BLaER1 (cell line): Measurements from ENCODE around the gene GHRHR.

Experiments used
- H3K27ac ChIP-seq: shearing (Covaris generic); formaldehyde crosslinking; 2 replicates; pipeline ENCODE4 v1.8.1; 2022
- H3K27me3 ChIP-seq: shearing (Covaris generic); formaldehyde crosslinking; 2 replicates; pipeline ENCODE4 v1.8.1; 2022
- H3K36me3 ChIP-seq: shearing (Covaris generic); formaldehyde crosslinking; 2 replicates; pipeline ENCODE4 v1.8.1; 2022
- H3K4me1 ChIP-seq: shearing (Covaris generic); formaldehyde crosslinking; 2 replicates; pipeline ENCODE4 v1.8.1; 2022
- H3K4me2 ChIP-seq: shearing (Covaris generic); formaldehyde crosslinking; 2 replicates; pipeline ENCODE4 v1.8.1; 2022
- H3K4me3 ChIP-seq: shearing (Covaris generic); formaldehyde crosslinking; 2 replicates; pipeline ENCODE4 v1.8.1; 2022
- H3K9ac ChIP-seq: shearing (Covaris generic); formaldehyde crosslinking; 2 replicates; pipeline ENCODE4 v1.8.1; 2022
- H3K9me3 ChIP-seq: shearing (Covaris generic); formaldehyde crosslinking; 2 replicates; pipeline ENCODE4 v1.8.1; 2022
- H4K20me1 ChIP-seq: shearing (Covaris generic); formaldehyde crosslinking; 2 replicates; pipeline ENCODE4 v1.8.1; 2022
- Cebpa-rat ChIP-seq: shearing (Covaris generic); IDR thresholded peaks from 2 replicates; pipeline ENCODE4 v1.8.1; 2022

The GHRHR gene

DNA sequence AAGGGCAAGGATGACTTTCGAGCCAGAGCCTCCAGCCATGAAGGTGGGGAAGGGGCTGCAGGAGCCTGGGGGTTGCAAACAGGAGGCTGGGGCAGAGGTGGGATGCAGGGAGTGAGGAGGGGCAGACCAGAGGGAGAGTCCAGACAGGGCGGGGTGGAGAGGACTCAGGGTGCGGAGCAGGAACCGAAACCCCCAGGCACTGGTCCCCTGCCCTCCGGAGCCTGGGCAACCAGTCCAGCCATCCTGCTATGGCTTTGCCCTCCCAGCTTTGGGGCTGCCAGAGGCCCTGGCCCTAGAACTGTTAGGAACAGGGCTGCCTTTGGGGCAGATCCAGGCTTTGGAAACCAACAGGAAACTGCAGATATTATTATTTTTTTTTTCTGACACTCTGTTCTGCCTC is 24.2 kb downstream of the GHRHR start:
- Histone ChIP-seq H3K4me1 (0 out of 2 replicates have a peak, but pooled peaks cover 4% of the 10 kb centered on the region), H3K9ac (no peak overlapping the region), H3K9me3 (no peaks in the 10 kb centered on the region), H3K4me3 (no peak overlapping the region), H4K20me1 (no peaks in the 10 kb centered on the region), H3K36me3 (no peaks in the 10 kb centered on the region), H3K27ac (no peak overlapping the region), H3K27me3 (0 out of 2 replicates have a peak, but pooled peaks cover 2% of the 10 kb centered on the region), H3K4me2 (no peak overlapping the region)
- no peak for TF ChIP-seq Cebpa-rat

DNA sequence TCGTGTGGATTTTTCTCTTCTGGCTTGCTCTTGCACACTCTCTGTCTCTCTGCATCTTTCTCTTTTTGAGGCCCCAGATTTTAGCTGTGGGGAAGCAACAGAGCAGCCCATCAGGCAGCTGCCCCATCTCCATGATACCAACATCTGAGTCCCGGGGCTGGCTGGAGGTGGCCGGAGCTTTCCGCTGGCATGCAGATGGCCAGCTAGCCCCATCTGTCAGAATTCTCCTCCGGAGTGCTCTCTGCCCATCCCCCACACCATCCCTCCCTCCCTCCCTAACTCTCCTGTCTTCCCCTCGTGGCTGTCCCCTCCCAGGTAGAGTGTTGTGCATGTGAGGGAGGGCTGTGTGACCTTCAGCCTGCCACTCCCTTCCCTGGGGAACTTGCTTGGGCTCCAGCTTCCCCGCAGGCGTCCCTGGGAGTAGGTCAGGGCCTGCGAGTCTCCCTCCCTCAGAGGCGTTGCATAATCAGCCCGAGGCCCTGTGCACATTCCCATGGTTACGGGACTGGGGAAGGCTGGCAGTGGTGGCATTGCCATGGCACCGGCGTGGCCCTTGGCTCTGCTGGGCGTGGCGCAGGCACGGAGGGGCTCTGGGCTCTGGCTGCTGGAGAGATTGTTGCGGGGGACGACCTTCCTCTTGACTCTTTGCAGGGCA is 24.7 kb downstream of the GHRHR start:
- no peaks in the 10 kb centered on the region for H4K20me1 ChIP-seq
- H3K36me3 ChIP-seq = no peaks in the 10 kb centered on the region
- no peak overlapping the region for H3K4me2 ChIP-seq
- H3K4me3 ChIP-seq = no peak overlapping the region
- H3K4me1 ChIP-seq = 0 out of 2 replicates have a peak, but pooled peaks cover 4% of the 10 kb centered on the region
- no peak overlapping the region for H3K27ac ChIP-seq
- no peak for TF ChIP-seq Cebpa-rat
- H3K27me3 ChIP-seq = 0 out of 2 replicates have a peak, but pooled peaks cover 2% of the 10 kb centered on the region
- H3K9me3 ChIP-seq = peaks cover 2% of the 10 kb centered on the region; the same call in 1 of the 2 replicates
- no peak overlapping the region for H3K9ac ChIP-seq

DNA sequence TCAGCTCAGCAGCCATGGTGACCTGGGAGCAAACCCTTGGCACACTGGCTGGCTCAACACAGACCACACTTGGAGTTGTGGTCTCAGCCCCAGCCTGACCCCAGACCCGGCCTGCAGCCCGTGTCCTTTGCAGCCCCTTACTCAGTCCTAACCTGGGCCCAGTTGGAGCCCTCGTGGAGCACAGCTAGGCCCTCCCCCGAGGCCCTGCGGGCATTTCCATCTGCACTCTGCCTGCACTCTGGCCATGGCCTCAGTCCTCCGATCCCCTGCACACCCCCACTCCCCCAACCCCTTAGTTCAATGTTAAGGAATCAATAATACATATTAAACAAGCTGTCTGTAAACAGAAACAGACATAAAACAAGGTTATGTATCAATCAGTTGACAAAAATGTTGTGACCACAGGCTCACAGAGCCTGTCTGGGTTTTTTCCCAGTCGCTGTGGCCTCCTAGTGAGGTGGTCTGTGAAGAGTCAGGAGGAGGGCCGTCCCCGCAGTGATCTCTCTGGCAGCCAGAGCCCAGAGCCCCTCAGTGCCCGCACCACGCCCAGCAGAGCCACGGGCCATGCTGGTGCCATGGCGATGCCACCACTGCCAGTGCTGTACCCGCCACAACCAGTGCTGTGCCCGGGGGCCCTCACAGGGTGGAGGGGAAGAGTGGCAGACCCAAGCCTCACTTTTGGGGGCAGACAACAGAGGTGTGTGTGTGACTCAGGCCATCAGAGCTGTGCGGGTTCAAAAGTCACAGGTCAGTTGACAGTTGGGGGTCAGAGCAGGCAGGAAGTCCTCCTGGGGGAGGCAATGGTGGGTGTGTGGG is 25.5 kb downstream of the GHRHR start:
- Histone ChIP-seq H3K9ac (no peak overlapping the region), H3K36me3 (no peaks in the 10 kb centered on the region), H3K4me1 (0 out of 2 replicates have a peak, but pooled peaks cover 3% of the 10 kb centered on the region), H3K27ac (no peak overlapping the region), H4K20me1 (no peaks in the 10 kb centered on the region), H3K27me3 (0 out of 2 replicates have a peak, but pooled peaks cover 2% of the 10 kb centered on the region), H3K4me2 (no peak overlapping the region), H3K9me3 (peaks cover 9% of the 10 kb centered on the region), H3K4me3 (no peak overlapping the region)
- TF ChIP-seq Cebpa-rat = no peak

DNA sequence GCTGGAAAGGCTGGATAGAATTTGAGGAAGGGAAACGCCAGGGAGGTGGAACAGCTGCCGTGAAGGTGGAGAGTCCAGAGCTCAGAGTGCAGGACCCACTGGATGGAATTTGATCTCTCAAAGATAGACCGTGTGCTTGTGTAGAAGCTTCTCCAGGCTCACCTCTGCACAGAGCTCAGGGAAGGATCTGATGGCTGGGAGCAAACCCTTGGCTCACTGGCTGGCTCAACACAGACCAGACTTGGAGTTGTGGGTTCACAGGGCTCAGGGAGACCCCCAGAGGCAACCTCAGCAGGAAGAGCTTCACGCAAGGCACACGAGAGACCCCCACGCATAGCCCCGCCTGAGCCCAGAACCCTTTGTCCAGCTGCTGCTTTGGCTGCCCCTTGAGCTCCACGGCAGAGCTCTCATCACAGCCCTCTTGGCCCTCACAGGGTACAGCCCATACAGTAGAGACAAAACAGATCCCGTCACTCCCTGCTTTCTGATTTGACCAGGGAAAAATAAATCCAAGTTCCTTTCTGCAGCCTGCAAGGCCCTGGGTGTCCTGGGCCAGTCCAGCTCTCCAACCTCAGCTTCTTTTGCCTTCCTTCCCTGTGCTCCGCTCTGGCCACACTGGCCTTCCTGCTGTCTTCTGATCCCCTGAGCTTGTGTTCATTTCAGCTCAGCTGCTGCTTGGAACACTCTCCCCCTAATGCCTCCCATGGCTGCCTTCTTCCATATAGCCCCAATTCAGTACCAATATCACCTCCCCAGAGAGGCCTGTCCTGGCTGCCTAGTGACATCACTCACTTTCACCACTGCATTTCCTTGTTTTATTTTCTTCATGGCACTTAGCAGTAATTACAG is 26.3 kb downstream of the GHRHR start:
- no peaks in the 10 kb centered on the region for H4K20me1 ChIP-seq
- peaks cover 12% of the 10 kb centered on the region for H3K9me3 ChIP-seq
- H3K27ac ChIP-seq = no peak overlapping the region
- no peaks in the 10 kb centered on the region for H3K36me3 ChIP-seq
- H3K9ac ChIP-seq = no peak overlapping the region
- TF ChIP-seq Cebpa-rat = no peak
- no peaks in the 10 kb centered on the region for H3K4me1 ChIP-seq
- no peaks in the 10 kb centered on the region for H3K27me3 ChIP-seq
- no peak overlapping the region for H3K4me3 ChIP-seq
- H3K4me2 ChIP-seq = no peak overlapping the region

DNA sequence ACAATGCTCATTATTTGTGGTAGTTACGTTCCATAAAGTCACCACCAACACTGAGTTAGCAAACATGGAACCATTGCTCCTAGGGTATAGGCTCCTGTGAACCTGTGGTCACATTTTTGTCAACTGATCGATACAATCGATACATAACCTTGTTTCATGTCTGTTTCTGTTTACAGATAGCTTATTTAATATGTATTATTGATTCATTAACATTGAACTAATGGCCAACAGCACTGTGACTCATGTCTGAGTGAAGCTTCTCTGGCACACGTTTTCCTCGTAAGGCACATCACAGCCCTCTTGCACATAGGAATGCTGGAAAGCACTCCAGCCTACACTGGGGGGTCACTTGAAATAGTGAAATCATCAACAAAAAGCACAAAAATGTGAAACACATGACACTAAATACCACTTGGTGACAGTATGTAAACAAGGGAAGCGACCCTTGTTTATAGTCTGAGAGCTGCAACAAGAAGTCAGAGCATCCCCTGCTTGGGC is 27.0 kb downstream of the GHRHR start:
- H3K27me3 ChIP-seq = no peaks in the 10 kb centered on the region
- H3K4me2 ChIP-seq = no peak overlapping the region
- H3K36me3 ChIP-seq = no peaks in the 10 kb centered on the region
- H3K4me1 ChIP-seq = no peaks in the 10 kb centered on the region
- peaks cover 12% of the 10 kb centered on the region for H3K9me3 ChIP-seq
- H3K4me3 ChIP-seq = no peak overlapping the region
- no peaks in the 10 kb centered on the region for H4K20me1 ChIP-seq
- H3K27ac ChIP-seq = no peak overlapping the region
- no peak for TF ChIP-seq Cebpa-rat
- H3K9ac ChIP-seq = no peak overlapping the region

DNA sequence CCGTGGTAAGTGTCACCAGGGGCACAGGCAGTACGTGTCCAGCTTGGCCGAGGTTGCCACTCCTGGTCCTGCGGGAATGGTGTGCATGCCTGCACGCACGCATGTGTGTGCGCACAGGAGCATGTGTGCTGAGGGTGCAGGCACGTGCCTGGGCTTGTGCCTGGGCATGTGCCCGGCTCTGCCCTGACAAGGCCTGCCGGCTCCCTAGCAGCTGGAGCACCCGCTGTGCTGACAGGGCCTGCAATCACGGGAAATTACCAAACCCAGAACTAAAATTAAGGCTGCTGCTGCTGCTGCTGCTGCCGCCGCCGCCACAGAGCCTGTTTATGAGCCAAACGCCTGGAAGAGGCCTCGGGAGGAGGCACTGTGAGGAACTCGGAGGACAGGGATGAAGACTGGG is 28.7 kb downstream of the GHRHR start:
- no peaks in the 10 kb centered on the region for H3K4me1 ChIP-seq
- H3K4me3 ChIP-seq = no peak overlapping the region
- H3K27me3 ChIP-seq = no peaks in the 10 kb centered on the region
- H3K9ac ChIP-seq = no peak overlapping the region
- H3K4me2 ChIP-seq = no peak overlapping the region
- no peak for TF ChIP-seq Cebpa-rat
- H3K36me3 ChIP-seq = no peaks in the 10 kb centered on the region
- no peak overlapping the region for H3K27ac ChIP-seq
- peaks cover 12% of the 10 kb centered on the region for H3K9me3 ChIP-seq
- H4K20me1 ChIP-seq = no peaks in the 10 kb centered on the region

DNA sequence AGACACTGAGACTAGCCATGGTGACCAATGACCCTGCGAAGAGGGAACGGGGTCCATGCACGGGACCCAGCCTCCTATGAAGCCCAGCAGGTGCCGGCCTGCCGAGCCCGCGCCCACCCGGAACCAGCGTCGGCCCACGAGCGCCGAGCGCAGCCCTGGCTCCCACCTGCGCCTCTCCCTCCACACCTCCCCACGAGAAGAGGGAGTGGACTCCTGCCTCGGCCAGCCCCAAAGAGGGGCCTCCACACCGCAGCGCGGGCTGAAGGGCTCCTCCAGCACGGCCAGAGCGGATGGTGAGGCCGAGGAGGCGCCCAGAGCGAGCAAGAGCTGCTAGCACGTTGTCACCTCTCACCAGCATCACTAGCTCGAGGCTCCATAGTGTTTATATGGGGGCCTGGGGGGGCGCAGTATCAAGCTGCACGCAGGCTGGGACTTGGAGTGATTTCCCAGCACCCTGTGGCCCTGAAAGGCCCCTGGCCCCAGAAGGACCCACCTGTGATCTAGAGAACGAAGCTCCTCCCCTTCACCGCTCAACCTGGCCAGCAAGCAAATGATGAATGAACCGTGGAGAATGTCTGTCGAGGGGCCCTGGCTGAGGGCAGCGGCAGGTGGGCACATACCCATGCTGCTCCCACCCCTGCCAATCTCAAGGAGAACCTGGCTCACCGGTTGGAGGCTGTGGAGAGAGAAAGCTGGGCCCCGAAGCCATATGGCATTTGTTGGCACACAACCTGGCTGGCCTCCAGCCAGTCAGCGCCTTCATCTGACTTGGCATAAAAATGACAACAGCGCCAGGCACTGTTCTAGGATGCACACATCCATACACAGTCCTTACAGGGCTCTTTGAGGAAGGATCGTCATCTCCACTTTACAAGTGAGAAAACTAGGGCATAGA is 30.7 kb downstream of the GHRHR start:
- Histone ChIP-seq H4K20me1 (no peaks in the 10 kb centered on the region), H3K4me3 (no peak overlapping the region), H3K27ac (no peak overlapping the region), H3K27me3 (no peaks in the 10 kb centered on the region), H3K9me3 (peaks cover 12% of the 10 kb centered on the region), H3K36me3 (no peaks in the 10 kb centered on the region), H3K4me1 (no peaks in the 10 kb centered on the region), H3K9ac (no peak overlapping the region), H3K4me2 (no peak overlapping the region)
- no peak for TF ChIP-seq Cebpa-rat

DNA sequence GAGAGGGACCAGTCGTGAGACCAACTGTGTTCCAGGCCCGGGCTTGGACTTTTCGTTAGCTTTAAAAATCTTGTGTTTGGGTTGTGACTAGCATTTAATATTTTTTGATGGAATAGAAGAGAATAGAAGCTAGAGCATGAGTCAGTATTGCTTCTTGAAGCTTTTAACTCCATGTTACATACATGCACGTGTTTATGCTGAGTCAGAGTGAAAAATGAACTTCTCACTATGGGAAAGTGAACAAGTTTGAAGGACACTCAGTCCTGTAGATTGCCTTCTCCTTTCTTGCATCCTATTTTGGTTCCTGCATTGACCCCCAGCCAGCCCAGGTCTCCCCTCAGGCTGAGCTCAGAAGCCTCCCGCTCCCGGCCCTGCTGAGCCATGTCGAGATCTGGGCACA is 31.8 kb downstream of the GHRHR start:
- Histone ChIP-seq H3K9me3 (peaks cover 12% of the 10 kb centered on the region), H3K4me3 (no peak overlapping the region), H3K4me2 (no peak overlapping the region), H3K36me3 (no peaks in the 10 kb centered on the region), H3K27me3 (no peaks in the 10 kb centered on the region), H3K9ac (no peak overlapping the region), H3K4me1 (no peaks in the 10 kb centered on the region), H4K20me1 (no peaks in the 10 kb centered on the region), H3K27ac (no peak overlapping the region)
- TF ChIP-seq Cebpa-rat = no peak

DNA sequence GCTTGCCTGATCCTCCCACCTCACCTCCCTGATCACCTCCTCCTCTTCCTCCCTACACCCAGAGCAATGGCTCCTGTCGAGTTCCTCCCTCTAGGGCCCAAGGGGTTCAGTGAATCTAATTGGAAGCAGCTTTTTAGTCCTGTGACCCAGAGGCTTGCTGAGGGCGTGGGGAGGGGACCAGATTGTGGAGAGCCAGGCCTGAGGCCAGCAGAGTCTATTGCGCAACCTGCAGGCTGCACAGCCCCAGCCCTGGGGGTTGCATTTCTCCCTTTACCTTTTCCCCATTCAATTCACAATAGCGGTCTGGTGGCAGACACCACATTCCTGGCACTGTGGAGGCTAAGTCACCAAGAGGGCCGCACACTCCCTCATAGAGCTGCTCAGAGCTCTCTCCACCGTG is 32.5 kb downstream of the GHRHR start:
- Histone ChIP-seq H3K4me2 (no peak overlapping the region), H3K9me3 (peaks cover 12% of the 10 kb centered on the region), H3K36me3 (no peaks in the 10 kb centered on the region), H3K4me3 (no peak overlapping the region), H3K27me3 (no peaks in the 10 kb centered on the region), H3K4me1 (no peaks in the 10 kb centered on the region), H3K27ac (no peak overlapping the region), H3K9ac (no peak overlapping the region), H4K20me1 (no peaks in the 10 kb centered on the region)
- peak; percentile 86 for TF ChIP-seq Cebpa-rat
